Iris pigment epithelial cell (primary cell): ENCODE data around the gene MAML2.

Experiments used
- DNase-seq: peaks from one replicate; pipeline ENCODE4 v3.0.0-alpha.2; 2011; ENCODE audit warnings: low read depth

Gene MAML2

GRCh38 chr11:96339706-96340554 lies 3.1 kb downstream of the MAML2 start:
- DNase-seq, result peak; percentile 47

- DNase-seq, result peak; percentile 77
Observed at GRCh38 chr11:96338910-96339705, 3.9 kb downstream of the MAML2 start.

GRCh38 chr11:96337541-96338431 lies 5.2 kb downstream of the MAML2 start:
- DNase-seq, result peak; percentile 81

- DNase-seq, result peak; percentile 56
Observed at GRCh38 chr11:96335388-96335787, 7.6 kb downstream of the MAML2 start.

GRCh38 chr11:96334219-96334618 lies 8.8 kb downstream of the MAML2 start:
- DNase-seq, result no peak

- peak; percentile 54 for DNase-seq
Observed at GRCh38 chr11:96333191-96333719, 9.7 kb downstream of the MAML2 start.

GRCh38 chr11:96332126-96332771 lies 10.7 kb downstream of the MAML2 start:
- DNase-seq, result no peak

GRCh38 chr11:96331699-96332116 lies 11.3 kb downstream of the MAML2 start:
- no peak for DNase-seq

- no peak for DNase-seq
Observed at GRCh38 chr11:96330511-96330859, 12.5 kb downstream of the MAML2 start.

GRCh38 chr11:96329855-96330510 lies 13.0 kb downstream of the MAML2 start:
- no peak for DNase-seq

GRCh38 chr11:96329419-96329818 lies 13.6 kb downstream of the MAML2 start:
- DNase-seq, result no peak

GRCh38 chr11:96328395-96329010 lies 14.5 kb downstream of the MAML2 start:
- peak; percentile 83 for DNase-seq

- no peak for DNase-seq
Observed at GRCh38 chr11:96326959-96327358, 16.0 kb downstream of the MAML2 start.

GRCh38 chr11:96324912-96325311 lies 18.1 kb downstream of the MAML2 start:
- DNase-seq, result peak; percentile 92

- no peak for DNase-seq
Observed at GRCh38 chr11:96323642-96323985, 19.4 kb downstream of the MAML2 start.

- DNase-seq, result no peak
Observed at GRCh38 chr11:96322775-96323641, 20.0 kb downstream of the MAML2 start.

- no peak for DNase-seq
Observed at GRCh38 chr11:96321091-96321490, 21.9 kb downstream of the MAML2 start.

- DNase-seq, result no peak
Observed at GRCh38 chr11:96319898-96320656, 22.9 kb downstream of the MAML2 start.

- no peak for DNase-seq
Observed at GRCh38 chr11:96318850-96319249, 24.1 kb downstream of the MAML2 start.
